Chondrocyte (in vitro differentiated cells): Measurements from ENCODE around the gene TOP3B. TPM values are rescaled to one million over a fixed set of nuclear protein-coding genes. Genes with fewer than 3 reads are reported as not detected.

Source experiments
- DNase-seq: peaks from one replicate; pipeline ENCODE4 v3.0.0; 2021; ENCODE audit warnings: mixed read lengths, low spot score
- H3K27ac Mint-ChIP-seq: one replicate; pipeline ENCODE4 v1.8.0; 2021; ENCODE audit warnings: mild to moderate bottlenecking, moderate library complexity, mixed read lengths; ENCODE audit not compliant: unreplicated experiment
- H3K27me3 Mint-ChIP-seq: 2 replicates; pipeline ENCODE4 v1.8.0; 2021; ENCODE audit warnings: low read depth, mixed read lengths
- H3K36me3 Mint-ChIP-seq: 2 replicates; pipeline ENCODE4 v1.8.0; 2021; ENCODE audit warnings: low read depth, mixed read lengths
- H3K4me1 Mint-ChIP-seq: 2 replicates; pipeline ENCODE4 v1.8.0; 2021; ENCODE audit warnings: low read depth, mild to moderate bottlenecking, mixed read lengths
- H3K4me3 Mint-ChIP-seq: one replicate; pipeline ENCODE4 v1.8.0; 2021; ENCODE audit warnings: mild to moderate bottlenecking, moderate library complexity, mixed read lengths; ENCODE audit not compliant: unreplicated experiment
- H3K9me3 Mint-ChIP-seq: 2 replicates; pipeline ENCODE4 v1.8.0; 2021; ENCODE audit warnings: low read depth, mixed read lengths
- total RNA-seq: library from RNA; stranded (reverse); gene quantifications from 3 replicates; pipeline ENCODE4 v1.2.1, GENCODE V29; 2021
- TF ChIP-seq, protein P1 (sequence below): fragments of 200-600 bp; sonication (generic); IDR thresholded peaks from 2 replicates; pipeline ENCODE4 v1.5.0; 2021; ENCODE audit warnings: antibody characterized with exemption, mild to moderate bottlenecking, moderate library complexity

The TOP3B gene
- total RNA-seq, 1 donor from 2014 or later, result 25.8 TPM

DNA sequence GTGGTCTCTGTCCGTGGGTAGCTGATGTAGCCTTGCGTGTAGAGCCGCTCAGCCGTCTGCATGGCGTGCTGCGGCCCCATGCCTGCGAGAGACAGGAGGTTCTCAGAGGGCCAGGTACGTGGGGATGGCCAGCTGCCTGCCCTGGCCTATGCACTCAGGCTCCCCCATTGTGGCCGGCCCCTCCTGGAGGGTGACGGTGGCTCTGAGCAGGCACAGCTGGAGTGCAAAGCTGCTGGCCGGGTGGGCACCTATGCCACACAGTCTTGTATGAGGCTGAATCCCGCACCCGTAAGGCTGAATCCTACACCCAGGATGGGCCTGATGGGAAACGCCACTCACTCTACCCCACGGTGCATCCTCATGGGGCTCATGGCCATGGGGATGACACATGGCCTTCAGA is 18.4 kb downstream of the TOP3B start:
- DNase-seq, result no peak
- H3K36me3 Mint-ChIP-seq, result peaks cover 35% of the 10 kb centered on the region
- H3K4me1 Mint-ChIP-seq, result no peaks in the 10 kb centered on the region
- no peaks in the 10 kb centered on the region for H3K27me3 Mint-ChIP-seq
- no peaks in the 10 kb centered on the region for H3K9me3 Mint-ChIP-seq
- H3K27ac Mint-ChIP-seq, result no peak overlapping the region
- no peak overlapping the region for H3K4me3 Mint-ChIP-seq
- TF ChIP-seq, protein P1, sequence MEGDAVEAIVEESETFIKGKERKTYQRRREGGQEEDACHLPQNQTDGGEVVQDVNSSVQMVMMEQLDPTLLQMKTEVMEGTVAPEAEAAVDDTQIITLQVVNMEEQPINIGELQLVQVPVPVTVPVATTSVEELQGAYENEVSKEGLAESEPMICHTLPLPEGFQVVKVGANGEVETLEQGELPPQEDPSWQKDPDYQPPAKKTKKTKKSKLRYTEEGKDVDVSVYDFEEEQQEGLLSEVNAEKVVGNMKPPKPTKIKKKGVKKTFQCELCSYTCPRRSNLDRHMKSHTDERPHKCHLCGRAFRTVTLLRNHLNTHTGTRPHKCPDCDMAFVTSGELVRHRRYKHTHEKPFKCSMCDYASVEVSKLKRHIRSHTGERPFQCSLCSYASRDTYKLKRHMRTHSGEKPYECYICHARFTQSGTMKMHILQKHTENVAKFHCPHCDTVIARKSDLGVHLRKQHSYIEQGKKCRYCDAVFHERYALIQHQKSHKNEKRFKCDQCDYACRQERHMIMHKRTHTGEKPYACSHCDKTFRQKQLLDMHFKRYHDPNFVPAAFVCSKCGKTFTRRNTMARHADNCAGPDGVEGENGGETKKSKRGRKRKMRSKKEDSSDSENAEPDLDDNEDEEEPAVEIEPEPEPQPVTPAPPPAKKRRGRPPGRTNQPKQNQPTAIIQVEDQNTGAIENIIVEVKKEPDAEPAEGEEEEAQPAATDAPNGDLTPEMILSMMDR, result no peak

DNA sequence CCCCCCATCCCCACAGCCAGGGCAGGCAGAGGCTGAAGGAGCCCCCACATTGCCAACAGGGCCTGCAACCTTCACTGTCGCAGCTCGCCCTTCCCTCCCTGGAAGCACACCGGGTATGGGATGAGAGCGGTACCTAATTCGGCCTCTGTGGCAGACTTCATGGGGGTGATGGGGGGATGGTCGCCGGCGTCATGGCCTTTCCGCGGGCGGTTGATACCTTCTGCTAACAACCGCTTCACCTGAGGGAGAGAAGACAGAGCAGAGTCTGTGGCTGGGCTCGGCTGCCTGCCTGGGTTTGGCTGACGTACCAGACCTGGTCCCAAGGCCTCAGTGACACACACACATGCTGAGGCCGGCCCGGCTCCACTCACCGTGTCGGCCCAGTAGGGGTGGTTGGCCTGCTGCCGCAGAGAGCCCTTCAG is 18.8 kb downstream of the TOP3B start:
- H3K27ac Mint-ChIP-seq, result no peak overlapping the region
- DNase-seq, result no peak
- TF ChIP-seq, protein P1, result no peak
- H3K4me3 Mint-ChIP-seq, result no peak overlapping the region
- H3K36me3 Mint-ChIP-seq, result peaks cover 33% of the 10 kb centered on the region
- no peaks in the 10 kb centered on the region for H3K27me3 Mint-ChIP-seq
- no peaks in the 10 kb centered on the region for H3K4me1 Mint-ChIP-seq
- H3K9me3 Mint-ChIP-seq, result no peaks in the 10 kb centered on the region

DNA sequence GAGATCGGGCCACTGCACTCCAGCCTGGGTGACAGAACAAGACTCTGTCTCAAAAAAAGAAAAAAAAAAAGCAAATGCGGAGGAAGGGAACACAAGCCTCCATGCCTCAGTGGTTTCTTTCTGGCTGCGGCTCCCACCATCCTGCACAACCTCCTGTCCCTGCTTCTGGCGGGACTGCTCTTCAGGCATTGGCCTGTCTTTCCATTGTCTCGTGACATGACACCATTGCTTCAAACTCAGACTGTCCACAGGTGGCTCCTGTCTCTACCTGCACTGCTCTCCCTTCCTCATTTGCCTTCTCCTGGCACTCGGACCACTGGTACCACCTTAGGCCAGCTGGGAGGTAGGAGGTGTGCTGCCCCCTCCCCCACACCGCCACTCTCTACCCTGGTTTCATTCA is 19.3 kb downstream of the TOP3B start:
- DNase-seq, result no peak
- Mint-ChIP-seq H3K27me3 (no peaks in the 10 kb centered on the region), H3K27ac (no peak overlapping the region), H3K36me3 (peaks cover 30% of the 10 kb centered on the region), H3K4me1 (no peaks in the 10 kb centered on the region), H3K4me3 (no peak overlapping the region), H3K9me3 (no peaks in the 10 kb centered on the region)
- TF ChIP-seq, protein P1, result no peak

DNA sequence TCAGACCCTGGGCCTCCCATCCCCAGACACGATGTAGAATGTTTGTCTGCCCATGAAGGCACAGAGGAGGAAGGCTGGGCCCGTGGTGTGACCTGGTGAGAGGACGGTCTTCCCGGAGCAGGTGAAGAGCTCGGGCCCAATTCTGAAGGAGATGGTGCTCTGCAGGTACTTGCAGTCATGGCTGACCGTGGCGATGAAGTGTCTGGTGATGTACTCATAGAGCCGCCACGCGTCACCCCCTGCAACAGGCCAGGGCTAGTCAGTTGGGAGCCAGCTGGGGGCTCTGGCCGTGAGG is 20.0 kb downstream of the TOP3B start:
- DNase-seq, result no peak
- Mint-ChIP-seq H3K9me3 (no peaks in the 10 kb centered on the region), H3K4me3 (no peak overlapping the region), H3K27ac (no peak overlapping the region), H3K4me1 (no peaks in the 10 kb centered on the region), H3K27me3 (no peaks in the 10 kb centered on the region), H3K36me3 (peaks cover 30% of the 10 kb centered on the region)
- TF ChIP-seq, protein P1, result no peak

DNA sequence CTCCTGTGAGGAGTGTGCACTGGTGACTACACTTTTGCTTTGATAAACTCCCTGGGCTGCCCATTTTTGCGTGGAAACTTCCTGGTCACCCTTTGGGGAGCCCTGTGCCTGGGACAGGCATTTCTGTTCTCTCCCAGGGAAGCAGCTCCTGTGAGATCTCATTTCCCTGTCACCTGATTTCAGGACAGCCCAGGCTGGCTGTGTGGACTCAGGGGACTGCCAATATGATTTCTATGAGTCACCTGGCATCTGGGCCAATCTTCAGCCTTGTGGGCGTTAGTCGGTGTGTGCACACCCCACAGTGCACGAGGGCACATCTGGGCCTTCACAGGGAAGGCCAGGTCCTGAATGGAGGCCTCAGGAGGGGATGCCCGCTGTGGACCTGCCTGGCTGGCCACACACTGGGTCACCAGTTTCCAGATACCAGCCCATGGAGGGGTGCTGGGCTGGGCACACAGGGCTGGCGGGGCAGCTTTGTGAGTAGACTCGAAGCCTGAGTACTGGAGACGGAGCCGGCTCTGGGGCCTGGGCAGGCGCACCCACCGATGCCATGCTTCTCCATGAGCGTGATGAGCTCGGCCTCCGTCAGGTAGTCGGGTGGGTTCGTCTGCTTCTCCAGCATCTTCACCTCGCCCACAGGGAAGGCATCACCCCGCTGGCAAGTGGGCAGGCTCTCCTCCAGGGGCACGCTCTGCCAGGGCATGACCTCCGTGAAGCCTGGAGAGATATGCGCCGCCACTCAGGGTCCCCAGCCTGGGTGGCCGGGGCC is 20.5 kb downstream of the TOP3B start:
- Mint-ChIP-seq H3K27me3 (no peaks in the 10 kb centered on the region), H3K4me3 (no peak overlapping the region), H3K9me3 (no peaks in the 10 kb centered on the region), H3K27ac (no peak overlapping the region), H3K4me1 (no peaks in the 10 kb centered on the region), H3K36me3 (peaks cover 24% of the 10 kb centered on the region)
- DNase-seq, result no peak
- TF ChIP-seq, protein P1, result no peak
